HS-27A (cell line): ENCODE results near the gene UBE2G2.

Source experiments
- DNase-seq: peaks from one replicate; pipeline ENCODE4 v3.0.0-alpha.2; 2012; ENCODE audit warnings: low read depth, missing footprints

UBE2G2 gene, protein sequence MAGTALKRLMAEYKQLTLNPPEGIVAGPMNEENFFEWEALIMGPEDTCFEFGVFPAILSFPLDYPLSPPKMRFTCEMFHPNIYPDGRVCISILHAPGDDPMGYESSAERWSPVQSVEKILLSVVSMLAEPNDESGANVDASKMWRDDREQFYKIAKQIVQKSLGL

DNA sequence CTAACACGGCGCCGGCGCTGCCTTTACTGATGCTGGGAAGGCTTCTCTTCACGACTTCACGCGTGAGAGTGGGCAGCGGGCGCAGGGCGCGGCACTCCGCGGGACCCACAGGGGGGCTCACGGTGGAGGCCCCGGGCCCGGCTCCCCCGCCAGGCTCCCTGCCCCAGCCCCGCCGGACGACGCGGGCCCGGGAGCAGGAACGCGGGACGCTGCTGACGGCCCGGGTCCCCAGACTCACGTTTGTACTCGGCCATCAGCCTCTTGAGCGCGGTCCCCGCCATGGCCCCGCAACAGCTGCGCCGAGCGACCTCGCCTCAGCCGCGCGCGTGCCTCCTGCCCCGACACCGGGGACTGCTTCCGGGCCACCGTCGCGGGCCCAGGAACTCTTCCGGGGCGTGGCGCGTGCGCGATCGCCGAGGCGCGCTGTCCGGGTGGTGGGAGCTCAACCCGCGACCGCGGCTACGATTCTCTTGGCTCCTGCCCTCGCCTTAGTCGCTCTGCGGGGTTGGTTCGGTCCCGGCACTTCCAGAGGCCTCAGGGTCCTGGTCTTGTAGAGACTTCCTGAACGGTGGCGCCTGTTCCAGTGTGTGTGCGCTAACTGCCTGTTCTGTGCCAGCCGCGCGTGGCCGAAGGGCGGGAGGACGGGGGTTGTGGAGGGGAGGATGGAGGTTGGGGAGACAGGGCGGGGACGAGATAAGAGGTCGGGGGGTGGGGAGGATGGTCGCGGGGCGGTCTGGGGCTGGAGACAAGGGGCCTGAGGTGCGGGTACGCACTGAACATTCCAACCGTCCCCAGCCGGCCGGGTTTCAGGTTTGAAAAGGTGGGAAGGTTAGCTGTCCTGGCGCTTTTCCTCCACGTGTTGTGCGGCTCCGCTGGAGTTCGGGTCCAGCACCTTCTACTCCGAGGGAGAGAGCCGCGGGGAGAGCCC lies at the start of gene UBE2G2:
Gene UBE2G2, minus strand, starts transcription at position 353 of the 928 bp plus-strand sequence. Its CDS starts 72 bp downstream, at position 281.
- DNase-seq = peak; percentile 52

DNA sequence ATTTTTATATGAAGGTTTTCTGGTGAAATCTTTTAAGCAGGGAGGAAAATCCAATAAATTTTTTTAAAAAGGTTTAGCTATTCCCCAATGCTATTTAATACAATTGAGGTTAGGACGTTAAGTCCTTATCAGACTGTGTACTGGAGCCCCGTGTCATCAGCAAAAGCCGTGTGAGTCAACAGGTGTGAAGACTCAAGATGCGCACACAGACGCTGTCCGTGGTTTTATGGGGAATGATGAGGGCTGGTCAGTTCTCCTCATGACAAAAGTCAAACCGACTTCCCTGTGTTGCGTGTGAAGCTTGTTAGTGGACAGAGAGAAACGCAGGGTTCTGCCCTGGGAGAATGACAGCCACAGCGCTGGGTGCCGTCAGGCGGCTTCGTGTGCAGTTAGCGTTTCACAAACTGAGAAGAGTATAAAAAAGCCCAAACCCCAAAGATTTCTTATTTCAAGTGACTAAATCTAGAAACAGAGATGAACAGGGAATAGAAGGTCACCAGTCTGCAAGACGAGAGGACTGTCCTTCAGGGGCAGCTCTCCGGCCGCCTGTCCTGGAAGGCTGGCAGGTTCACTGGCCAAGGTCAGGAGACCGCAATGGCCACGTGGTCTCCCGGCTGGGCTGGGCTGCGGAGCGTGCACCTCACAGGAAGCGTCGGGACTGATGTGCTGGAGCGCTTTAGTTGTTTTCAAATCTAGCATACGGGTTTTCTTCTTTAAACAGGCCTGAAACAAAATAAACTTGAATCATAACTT lies 49.5 kb upstream of the UBE2G2 start:
- no peak for DNase-seq

DNA sequence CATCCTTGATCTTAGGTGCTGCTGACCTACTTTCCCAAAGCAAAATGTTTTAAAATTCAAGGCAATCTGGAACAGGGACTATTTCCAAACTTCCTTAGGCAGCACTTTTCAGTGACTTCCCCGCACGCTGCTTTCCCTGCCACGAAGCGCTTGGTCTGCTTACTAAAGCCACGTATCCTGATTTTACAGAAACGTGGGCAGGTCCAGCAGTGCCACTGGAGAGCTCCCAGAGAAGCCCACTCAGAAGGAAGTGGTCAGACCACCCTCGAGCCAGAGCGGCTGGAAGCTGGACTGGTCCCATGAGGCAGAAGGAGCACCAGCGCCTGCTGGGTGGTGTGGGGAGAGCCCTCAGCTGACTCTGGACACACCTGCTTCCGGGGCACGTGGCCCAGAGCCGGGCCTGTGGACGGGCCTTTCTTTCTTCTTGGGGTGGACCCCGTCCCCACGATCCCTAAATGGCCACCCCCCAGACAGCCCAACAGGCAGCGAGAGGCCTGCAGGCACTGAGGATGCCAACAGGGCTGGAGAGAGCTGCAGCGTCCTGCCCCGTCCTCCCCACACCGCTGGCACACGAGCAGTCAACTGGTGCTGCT lies 48.7 kb upstream of the UBE2G2 start:
- no peak for DNase-seq

DNA sequence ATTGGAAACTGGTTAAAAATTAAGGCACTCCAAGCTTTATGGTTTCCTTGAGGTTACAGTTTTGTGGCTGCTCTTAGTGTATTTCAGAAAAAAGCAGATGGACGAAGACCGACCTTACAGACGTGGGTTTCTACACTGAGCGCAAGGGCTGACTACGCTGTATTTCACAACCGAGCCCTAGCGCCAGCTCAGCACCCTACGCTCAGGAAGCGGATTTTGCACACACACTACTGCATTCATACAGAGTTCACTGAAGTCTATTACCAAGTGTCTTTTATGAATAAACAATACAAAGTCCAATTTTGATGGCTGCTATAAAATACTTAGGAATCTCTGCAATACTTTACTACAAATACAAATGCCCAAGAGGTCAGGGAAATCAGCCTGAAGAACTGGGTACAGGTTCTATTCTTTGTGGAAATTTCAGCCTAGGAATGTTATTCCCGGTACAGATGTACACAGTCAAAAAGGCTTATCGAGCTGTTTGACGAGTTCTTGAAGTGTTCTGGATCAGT lies 48.1 kb upstream of the UBE2G2 start:
- no peak for DNase-seq

DNA sequence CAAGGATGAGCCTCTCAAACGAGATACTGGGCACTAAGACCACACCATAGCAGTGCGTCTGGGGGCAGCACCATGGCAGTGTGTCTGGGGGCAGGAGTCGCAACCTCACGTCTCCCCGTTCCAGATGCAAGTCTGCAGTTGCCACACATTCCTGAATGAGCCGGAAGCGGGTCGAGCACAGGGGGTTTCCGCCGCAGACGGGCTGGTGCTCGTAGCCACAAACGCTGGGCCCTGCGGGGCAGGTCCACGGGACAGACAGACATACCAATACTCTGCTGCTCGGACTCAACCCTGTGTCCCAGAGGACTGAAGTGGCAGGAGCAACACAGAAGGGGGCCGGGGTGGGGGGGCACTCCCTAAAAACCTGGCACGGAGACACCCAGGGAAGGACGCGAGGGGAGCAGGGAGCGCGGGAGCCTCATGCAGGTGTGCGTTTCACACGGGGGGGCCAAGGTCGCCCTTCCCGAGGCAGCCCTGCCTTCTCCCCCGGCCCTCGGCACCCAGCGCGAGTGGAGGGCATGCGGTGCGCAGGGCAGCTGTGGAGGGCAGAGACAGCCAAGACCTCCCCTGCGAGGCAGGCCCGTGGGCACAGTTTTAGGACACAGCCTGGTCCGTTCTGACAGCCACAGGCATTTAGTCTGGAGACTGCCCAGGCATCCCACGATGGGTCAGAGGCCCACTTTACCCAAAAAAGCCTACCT lies 47.4 kb upstream of the UBE2G2 start:
- no peak for DNase-seq

DNA sequence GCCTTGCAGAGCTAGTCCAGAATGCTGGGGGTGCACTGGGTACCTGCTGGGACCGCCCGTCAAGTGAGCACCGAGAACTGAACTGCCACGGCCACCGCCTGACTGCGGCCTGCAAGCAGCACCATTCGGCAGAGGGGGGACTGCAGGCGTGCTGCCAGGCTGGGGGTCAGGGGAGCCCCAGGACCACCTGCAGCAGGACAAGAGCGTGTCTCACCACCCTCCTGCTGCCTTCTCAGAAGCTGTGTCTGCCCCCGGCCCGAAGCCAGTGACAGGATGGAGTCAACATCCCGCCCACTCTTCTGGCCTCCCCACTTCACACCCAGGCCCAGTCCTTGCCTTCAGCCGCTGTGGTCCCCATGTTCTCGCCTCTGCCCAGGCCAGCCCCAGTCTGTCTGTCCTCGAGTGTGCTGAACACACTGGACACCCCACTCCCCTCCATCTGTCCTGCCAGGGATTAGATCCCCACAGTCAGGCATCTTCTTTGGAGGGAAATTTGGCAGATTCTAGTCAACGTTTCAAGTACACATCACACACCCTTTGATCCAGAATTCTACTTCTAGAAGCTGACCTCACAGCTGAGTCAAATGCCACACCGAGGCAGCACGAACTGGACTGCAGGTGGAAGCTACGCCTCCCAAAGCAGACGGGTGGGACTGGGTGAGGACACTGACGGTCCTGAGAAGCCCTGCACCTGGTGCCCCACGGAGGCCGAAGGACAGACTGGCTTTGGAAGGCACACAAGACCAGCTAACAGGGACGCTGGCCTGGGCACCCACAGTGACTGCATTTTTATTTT lies 45.8 kb upstream of the UBE2G2 start:
- no peak for DNase-seq

DNA sequence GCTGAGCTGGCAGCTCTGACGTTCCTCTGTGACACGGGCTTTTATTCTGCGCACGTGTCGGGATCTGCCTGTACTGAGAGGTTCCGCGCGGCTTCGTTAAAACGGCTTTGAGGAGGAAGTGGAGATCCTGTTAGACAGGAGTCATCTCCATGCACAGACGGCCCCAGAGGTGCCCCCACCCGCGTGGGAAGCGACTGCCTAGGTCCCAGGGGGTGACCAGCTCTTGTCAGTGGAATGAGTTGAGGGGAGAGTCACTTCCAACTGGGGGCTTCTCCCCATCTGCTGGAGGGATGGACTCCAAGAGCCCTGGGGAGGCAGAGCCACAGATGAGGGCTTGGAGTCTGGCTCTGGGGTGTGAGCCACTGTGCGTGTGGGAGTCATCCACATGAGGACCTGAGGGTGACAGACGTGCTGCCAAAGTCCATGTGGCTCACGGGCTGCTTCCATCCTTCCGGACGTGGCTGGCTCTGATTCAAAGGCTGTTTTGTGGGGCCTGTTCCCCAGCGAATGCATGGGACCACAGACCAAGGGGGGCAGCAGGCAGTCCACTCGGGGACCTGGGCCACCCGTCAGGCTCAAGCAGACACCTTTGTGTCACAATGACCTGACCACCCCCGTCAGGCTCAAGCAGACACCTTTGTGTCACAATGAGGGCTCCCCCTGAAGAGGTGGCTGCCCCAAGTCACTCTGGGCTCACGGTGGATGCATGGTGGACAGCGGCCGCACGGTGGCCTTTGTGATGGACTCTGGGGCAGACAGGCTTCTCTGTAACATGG lies 45.1 kb upstream of the UBE2G2 start:
- no peak for DNase-seq

DNA sequence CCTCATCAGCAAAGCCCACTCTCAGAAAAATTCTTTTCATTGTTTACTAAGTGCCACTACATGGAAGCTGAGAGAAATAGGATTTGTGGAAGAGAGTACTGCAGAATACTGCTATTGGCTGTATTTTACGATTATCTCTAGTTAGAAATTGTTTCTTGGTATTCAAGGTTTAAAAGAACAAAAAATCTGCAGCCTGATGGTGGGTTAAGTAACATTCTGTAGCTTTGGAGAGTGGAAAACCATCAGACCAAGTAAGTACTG lies 44.5 kb upstream of the UBE2G2 start:
- DNase-seq = no peak

DNA sequence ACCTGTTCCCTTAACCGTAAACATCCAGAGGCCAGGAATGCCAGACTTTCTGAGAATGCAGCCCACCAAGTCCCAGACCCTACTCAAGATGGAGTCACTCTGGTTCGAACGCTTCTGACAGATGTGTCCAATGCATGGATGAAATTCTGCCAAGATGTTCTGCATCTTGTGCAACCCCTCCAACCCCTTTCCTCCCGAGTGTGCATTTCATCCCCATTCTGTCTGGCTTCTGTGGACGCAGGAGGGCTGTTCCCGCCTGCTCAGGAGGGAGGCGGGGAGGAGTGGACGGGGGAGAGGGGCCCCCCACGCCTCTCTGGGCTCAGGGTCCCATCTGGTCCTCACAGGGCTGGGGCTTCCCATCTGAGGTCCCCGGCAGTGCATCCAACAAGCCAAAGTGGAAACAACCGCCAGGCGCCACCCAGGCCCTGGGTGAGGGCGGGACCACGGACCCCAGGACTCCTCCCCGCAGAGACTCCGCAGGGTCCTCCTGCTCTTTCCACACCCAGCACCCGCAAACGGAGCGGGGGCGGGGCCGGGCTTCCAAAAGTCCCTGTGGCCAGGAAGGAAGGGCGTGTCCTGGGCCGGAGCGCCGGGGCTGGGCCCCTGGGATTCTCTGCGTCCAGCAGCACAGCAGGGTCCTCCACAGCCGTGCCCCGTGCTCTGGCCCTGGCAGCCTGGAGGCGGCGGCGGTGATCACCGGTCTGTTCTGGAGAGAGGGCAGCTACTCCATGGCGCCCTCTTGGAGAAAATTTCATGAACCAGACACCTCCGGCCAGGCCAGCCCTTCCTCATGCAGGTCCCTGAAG lies 44.0 kb upstream of the UBE2G2 start:
- no peak for DNase-seq

DNA sequence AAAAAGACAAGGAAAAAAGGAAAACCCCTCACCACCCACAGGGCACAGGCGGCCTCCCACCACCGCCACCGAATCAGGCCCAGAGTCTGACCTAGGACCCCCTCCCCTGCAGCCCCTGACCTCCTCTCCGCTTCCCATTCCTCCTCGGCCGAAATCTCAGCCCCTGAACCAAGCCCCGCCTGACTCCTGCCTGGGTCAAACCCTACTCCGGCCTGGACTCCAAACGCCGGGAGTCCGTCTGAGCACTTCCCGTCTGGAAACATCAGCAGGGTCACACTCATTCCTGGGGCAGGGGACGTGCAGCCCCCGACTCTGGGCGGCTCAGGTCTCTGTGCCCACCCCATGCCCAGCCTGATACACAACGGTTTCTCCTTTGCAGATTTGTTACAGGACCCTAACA lies 42.6 kb upstream of the UBE2G2 start:
- DNase-seq = no peak

DNA sequence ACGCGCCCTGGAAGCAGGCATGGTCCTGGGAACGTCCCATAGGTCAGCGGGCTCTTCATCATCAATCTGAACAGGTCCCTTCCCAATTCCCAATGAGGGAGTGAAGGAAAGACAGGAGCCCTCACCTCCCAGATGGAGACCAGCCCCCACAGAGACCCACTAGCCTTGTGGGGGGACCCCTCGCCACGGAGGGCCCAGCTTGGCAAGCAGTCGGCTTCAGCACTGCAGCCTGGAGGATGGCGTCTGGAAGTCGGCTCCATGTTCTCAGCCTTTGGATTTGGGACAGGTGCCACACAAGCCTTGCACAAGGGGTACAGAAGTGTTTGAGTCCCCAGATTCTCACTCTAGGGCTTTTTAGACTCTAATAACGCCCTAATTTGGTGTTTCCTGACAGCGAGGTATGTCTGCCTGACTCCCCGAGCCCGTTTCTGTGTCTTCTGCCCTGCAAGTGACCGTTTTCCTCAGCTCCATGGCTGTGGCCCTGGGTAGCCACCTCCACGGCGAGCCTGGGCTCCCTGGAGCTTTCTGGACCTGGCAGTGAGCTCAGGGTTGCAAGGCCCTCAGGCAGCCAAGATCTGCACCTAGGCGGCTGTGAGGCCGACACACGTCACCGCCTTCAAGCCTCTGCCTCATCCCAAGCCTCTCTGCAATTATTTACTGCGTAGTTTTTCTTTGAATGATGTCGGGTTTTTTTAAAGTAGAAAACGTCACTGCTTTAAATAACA lies 41.3 kb upstream of the UBE2G2 start:
- no peak for DNase-seq

DNA sequence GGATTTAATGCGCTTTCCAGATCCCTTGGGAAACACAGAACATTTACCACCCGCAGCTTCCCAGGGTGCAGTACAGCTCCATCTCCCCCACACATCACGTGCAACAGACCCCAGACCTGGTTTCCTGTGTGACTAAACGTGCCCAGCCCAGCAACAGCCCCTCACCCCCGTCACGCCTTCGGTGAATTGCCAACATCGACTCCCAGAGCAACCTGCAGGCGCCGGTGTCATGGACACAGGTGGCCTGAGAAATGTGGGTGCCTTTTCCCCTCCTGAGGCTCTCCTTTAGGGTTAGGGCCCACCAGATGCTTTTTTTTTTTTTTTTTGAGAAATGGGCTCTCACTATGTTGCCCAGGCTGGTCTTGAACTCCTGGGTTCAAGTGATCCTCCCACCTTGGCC lies 40.5 kb upstream of the UBE2G2 start:
- DNase-seq = no peak

DNA sequence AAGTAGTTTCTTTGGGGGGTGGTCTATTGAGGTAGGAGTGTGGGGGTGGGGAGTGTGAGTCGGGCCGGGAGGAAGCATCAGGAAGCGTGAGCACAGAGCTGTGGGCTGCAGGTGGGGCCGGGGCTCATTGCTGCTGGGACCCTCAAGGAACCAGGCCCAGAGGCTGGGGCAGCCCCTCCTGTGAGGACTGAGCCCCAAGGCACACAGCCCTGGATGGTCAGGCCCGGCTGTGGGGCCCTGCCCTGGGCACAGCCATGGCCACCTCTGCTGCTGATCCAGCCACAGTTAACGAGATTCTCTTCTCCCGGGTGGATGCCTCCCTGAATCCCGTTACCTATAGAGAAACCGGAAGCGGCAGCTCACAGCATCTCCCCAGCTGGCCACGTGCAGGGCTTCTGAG lies 39.2 kb upstream of the UBE2G2 start:
- DNase-seq = no peak

DNA sequence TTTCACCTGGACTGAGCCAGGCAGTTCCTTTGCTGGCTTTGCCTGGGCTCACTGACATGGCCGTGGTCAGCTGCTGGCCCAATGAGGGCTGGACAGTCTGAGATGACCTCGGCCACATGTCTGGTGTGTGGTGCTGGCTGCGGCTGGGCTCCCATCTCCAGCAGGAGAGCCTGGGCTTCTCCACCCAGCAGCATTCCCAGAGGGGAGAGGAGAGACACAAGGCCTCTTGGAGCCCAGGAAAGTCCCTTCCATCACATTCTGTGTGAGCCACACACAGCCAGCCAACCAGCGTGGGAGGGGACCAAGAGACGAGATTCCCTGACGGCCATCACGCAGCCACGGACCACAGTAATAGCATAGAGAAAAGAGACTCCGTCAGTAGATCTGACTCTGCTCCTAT lies 37.3 kb upstream of the UBE2G2 start:
- DNase-seq = no peak

DNA sequence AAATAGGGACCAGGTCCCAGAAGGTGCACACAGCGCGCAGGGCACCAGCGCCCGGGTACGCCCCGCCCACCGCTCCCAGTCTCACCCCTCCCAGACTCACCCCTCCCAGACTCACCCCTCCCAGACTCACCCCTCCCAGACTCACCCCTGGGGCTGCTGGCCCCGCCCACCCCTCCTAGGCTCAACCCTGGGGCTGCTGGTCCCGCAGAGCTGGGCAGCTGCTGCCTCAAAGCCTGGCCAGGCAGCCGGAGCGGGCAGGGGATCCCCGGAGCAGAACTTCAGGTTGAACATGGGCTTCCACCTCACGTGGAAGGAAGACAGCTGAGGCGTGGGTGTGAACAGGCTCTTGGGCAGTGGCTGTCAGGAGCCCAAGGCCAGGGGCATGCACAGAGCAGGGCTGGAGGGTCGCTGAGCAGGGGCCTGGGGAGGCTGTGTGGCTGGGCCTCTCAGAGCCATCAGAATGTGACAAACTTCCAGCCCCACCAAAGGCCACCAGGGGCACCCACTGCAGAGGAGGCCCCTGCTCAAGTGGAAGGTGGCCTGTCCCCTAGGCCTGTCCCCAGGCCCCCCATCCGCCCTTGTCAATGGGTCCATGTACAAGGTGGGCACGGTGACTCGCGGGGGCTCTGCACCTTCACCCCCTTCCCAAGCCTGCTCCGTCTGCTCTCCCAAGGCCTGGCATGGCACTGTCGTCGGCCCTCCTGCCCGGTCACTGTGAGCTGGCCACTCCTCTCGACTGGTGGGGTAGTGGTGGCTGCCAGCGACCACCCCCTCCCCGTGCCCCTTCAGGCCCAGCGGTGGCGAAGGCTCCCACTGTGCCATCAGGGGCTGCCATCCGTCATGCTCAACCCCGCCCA lies 36.6 kb upstream of the UBE2G2 start:
- no peak for DNase-seq

DNA sequence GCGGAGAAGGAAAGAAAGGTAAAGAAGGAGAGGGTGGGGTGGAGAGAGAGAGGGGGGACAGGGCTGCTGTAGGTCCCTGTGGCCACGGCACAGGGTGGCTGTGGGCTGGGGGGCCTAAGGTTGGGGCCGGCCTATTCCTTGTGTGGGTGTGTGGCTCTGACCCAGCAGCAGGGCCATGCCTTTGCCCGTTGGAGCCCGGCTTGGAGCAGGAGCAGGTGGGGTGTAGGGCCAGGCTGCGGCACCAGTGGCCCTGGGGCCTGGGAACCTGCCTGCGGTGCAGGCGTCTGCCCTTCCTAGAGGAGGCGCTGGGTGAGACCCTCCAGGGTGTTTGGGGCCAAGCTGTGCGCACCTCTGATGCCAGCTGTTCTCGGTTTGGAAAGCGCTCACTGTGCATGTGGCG lies 35.9 kb upstream of the UBE2G2 start:
- no peak for DNase-seq

DNA sequence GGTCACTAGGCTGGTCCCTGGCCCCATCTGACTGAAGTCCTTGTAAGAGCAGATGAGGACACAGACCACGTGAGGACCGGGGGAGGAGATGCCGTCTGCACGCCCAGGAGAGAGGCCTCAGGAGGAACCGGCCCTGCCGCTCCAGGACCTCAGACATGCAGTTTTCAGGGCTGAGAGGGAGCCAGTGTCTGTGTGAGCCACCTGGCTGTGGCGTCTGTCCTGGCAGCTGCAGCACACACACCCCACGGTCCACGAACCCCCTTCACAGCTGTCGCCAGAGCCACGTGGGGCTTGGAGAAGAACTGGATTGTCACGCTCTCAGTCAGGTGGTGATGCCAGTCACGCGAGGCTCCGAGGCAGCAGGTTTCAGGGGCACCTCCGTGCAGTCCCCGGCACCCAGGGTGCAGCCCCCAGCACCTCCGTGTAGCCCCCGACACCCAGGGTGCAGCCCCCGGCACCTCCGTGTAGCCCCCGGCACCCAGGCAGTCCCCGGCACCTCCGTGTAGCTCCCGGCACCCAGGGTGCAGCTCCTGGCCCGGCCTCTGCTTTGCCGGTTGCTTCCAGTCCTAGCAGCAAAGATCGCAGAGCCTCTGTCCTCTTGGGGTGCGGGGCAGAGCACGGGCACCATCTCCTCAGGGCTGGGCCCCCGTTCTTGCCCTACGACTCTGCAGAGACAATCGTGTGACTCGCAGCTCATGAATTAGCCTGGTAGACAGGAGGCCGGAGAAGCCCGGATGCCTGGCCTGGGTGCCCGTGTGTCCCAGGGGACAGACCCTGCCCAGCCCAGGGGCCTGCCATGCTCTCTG lies 35.2 kb upstream of the UBE2G2 start:
- no peak for DNase-seq
